Body of pancreas (tissue), 4 donors: ENCODE data around the gene GPX1. TPM values are rescaled to one million over a fixed set of nuclear protein-coding genes. Genes with fewer than 3 reads are reported as not detected.
A peak's percentile ranks its signal among the peaks of the same experiment; 100 is the strongest.

Source experiments
- ATAC-seq: fragments of 150-250 bp; one replicate; pipeline ENCODE4 v1.9.1; 2016
- DNase-seq, 4 donors: peaks; one replicate each; pipeline ENCODE4 v3.0.0-alpha.2; 2019
- H3K27ac ChIP-seq, 4 donors: fragments of 200-600 bp; sonication (generic); 1 replicate in 3 of 4; 2 replicates in 1 of 4; pipeline versions ENCODE4 v1.5.1 to v1.6.1; 2016 to 2019; ENCODE audit warnings: mild to moderate bottlenecking in 1 of 4, mixed read lengths in 1 of 4, moderate library complexity in 1 of 4
- H3K27me3 ChIP-seq, 2 donors: fragments of 200-600 bp; sonication (generic); one replicate each; pipeline ENCODE4 v1.6.0; 2016; ENCODE audit warnings: mild to moderate bottlenecking in 1 of 2
- H3K36me3 ChIP-seq, 2 donors: fragments of 200-600 bp; sonication (generic); replicated peaks in 1 of 2; 2 replicates each; pipeline ENCODE4 v1.5.1; 2016; ENCODE audit warnings: low read depth in 2 of 2; ENCODE audit not compliant: insufficient read depth in 1 of 2
- H3K4me1 ChIP-seq: fragments of 200-600 bp; sonication (generic); one replicate; pipeline ENCODE4 v1.6.0; 2016
- H3K4me3 ChIP-seq, 2 donors: fragments of 200-600 bp; sonication (generic); 1 replicate in 1 of 2; 2 replicates in 1 of 2; pipeline ENCODE4 v1.5.1; 2016 to 2019
- H3K9me3 ChIP-seq, 3 donors: fragments of 200-600 bp; sonication (generic); 1 replicate in 2 of 3; 2 replicates in 1 of 3; pipeline ENCODE4 v1.5.1; 2016
- POLR2A ChIP-seq, 3 donors: fragments of 450-650 bp; IDR thresholded peaks; one replicate each; pipeline ENCODE4 v1.6.1; 2016; ENCODE audit warnings: antibody characterized with exemption in 3 of 3, mild to moderate bottlenecking in 2 of 3
- WGBS, 2 donors: methylation state at CpG; one replicate each; pipeline ENCODE4 v1.1.5; 2017; 5-methylcytosine and 5-hydroxymethylcytosine counted together
- intact Hi-C: fragments of 100-400 bp; cut with DNase I; formaldehyde crosslinking; loops from one replicate; pipeline ENCODE4 v1.15.1; 2023
- total RNA-seq, 2 donors: library from RNA; depleted of rRNA; stranded (reverse); fragments of >200 nt; gene quantifications; one replicate each; pipeline ENCODE4 v1.1.0, GENCODE V29; 2016
- TF ChIP-seq, protein P1 (sequence below), 7 experiments: fragments of 450-650 bp in 4 of 7; fragments of 200-600 bp in 3 of 7; sonication (generic) in 3 of 7; IDR thresholded peaks; one replicate each; pipeline ENCODE4 v1.5.1; 2016 to 2019; ENCODE audit warnings: antibody characterized with exemption in 7 of 7

Gene GPX1
- total RNA-seq, 2 donors from 2014 or later: 150 to 246 TPM

DNA sequence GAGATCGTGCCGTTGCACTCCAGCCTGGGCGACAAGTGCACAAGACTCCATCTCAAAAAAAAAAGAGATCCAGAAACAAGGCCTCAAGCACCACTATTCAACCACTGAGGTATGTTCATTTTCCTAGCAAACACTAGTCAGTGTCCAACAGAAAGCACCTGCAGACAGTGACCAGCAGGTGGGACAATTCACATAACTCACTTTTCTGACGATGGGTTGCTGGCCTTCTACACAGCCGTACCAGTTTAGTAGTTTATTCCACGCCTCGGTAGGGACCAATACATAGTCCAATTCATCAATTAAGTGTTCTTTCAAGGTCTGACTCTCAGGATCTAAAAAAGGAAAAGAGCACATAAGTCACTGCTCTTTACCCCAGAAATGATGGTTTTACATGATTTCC is 30.7 kb downstream of the GPX1 start:
- DNase-seq (peak in 1 of 4 donors; percentile 14), ATAC-seq (no peak)
- TF ChIP-seq, protein P1, sequence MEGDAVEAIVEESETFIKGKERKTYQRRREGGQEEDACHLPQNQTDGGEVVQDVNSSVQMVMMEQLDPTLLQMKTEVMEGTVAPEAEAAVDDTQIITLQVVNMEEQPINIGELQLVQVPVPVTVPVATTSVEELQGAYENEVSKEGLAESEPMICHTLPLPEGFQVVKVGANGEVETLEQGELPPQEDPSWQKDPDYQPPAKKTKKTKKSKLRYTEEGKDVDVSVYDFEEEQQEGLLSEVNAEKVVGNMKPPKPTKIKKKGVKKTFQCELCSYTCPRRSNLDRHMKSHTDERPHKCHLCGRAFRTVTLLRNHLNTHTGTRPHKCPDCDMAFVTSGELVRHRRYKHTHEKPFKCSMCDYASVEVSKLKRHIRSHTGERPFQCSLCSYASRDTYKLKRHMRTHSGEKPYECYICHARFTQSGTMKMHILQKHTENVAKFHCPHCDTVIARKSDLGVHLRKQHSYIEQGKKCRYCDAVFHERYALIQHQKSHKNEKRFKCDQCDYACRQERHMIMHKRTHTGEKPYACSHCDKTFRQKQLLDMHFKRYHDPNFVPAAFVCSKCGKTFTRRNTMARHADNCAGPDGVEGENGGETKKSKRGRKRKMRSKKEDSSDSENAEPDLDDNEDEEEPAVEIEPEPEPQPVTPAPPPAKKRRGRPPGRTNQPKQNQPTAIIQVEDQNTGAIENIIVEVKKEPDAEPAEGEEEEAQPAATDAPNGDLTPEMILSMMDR (IDR thresholded peaks at IDR 0.05): peak in 1 of 7 experiments; percentile 10
- no peak for TF ChIP-seq POLR2A (IDR thresholded peaks at IDR 0.05)
- Histone ChIP-seq H3K4me3 (no peak overlapping the region), H3K27me3 (no peaks in the 10 kb centered on the region), H3K4me1 (no peaks in the 10 kb centered on the region), H3K9me3 (no peaks in the 10 kb centered on the region), H3K27ac (no peak overlapping the region), H3K36me3 (peaks cover 3 to 43% of the 10 kb centered on the region in 2 donors)
- intact Hi-C loops: no loop called here
- 73 to 80% methylated on average over 7 of the region's 7 CpGs for WGBS, 2 donors

DNA sequence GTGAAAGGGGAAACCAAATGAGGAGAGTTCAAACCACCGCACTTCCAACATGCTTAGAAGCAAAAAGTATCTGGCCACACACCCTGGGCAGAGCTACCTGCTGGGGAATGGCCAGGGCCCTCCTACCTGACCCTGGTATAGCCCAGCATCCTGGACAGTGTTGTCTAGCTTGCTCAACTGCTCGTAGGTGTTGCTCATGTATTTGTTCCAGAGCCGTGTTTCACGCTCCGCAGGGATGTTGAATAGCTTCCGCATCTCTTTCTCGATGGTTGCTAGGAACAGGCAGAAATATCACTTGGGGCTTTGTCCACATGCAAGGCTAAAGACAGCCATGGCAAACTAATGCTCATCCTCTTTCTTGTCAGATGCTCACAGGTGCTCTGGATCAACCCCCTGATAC is 33.4 kb downstream of the GPX1 start:
- ATAC-seq (no peak), DNase-seq (peak in 2 of 4 donors; percentile 13 to 25)
- H3K4me1 ChIP-seq: no peaks in the 10 kb centered on the region
- peaks cover 3 to 44% of the 10 kb centered on the region in 2 donors for H3K36me3 ChIP-seq
- H3K27ac ChIP-seq: no peak overlapping the region
- no peak overlapping the region for H3K4me3 ChIP-seq
- no peaks in the 10 kb centered on the region for H3K27me3 ChIP-seq
- TF ChIP-seq, protein P1 (IDR thresholded peaks at IDR 0.05): no peak
- no peak for TF ChIP-seq POLR2A (IDR thresholded peaks at IDR 0.05)
- H3K9me3 ChIP-seq: no peaks in the 10 kb centered on the region
- intact Hi-C loops: no loop called here
- WGBS, 2 donors: 94 to 97% methylated on average over 7 of the region's 7 CpGs

DNA sequence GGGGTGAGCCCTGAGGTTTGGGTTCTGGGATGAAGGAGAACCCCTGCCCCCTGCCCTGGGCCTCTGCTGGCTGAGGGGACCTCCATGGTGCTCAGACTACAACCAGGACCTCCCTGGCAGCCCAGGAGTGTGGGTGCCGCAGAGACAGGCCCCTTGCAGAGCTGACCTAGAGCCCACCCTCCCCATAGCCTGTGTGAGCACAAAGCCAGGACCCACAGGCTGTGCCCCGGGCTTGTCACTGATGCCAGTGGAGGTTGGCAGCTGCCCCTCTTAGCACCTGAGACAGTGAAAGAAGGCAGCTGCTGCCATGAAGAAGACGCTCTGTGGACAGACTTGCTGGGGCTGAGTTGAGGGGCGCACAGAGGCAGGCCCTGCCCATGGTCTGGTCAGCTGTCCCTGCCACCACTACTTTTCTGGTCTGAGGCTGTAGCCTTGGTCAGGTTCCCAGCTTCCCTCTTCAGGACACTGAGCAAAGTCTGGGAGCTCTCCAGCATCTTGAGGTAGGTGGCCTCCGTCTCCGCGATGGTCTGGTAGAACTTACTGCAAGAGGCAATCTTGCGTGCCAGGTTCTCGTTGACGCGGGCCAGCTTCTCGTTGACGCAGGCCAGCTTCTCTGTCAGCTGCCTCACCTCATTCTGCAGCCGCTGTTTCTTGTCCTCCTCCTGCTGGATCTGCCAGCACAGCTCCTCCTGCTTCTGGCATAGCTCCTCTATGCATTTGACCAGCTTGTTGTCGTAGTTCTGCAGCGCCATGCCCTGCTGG is 41.3 kb downstream of the GPX1 start:
- WGBS, 2 donors: 88 to 95% methylated on average over 15 to 16 of the region's 16 CpGs
- no peak for DNase-seq
- Histone ChIP-seq H3K27ac (no peak overlapping the region), H3K36me3 (peaks cover 0 to 12% of the 10 kb centered on the region in 2 donors), H3K4me1 (no peaks in the 10 kb centered on the region), H3K27me3 (no peaks in the 10 kb centered on the region), H3K4me3 (no peak overlapping the region), H3K9me3 (no peaks in the 10 kb centered on the region)
- TF ChIP-seq, protein P1 (IDR thresholded peaks at IDR 0.05): no peak
- TF ChIP-seq POLR2A (IDR thresholded peaks at IDR 0.05): no peak
- no peak for ATAC-seq
- intact Hi-C loops: no loop called here

DNA sequence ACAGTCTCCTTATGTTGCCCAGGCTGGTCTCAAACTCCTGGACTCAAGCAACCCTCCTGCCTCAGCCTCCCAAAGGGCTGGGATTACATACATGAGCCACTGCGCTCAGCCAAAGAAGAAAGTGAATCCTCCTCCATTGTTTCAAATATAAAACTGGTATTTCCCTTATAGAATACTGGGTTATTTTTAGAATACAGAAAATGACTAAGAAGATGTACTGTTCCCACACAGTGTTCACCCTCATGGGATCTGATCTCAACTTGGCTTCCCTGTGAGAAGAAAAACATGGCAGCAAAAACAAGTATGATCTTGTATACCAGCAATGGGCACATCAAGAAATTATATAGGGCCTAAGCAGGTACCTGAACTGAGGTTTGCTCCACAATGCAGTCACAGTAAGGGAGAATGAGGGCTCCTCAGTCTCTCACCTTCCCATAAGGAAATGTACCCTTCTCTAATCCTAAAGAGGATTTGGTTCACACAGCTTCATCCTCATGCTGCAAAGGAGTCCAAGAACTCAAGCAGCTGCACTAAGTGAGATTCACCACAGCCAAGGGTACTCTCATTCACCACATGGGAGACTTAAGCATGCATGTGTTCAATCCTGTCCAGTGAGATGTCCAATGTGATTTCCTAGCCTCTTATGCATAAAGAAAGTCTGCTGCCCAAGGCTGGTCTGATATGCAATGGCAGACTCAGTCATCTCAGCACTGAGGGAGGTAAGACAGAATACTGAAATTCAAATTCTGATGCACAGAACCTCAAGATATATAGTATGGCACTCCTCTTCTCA is 44.1 kb downstream of the GPX1 start:
- WGBS, 2 donors: 95 to 100% methylated on average over 1 of the region's 1 CpG
- H3K9me3 ChIP-seq: no peaks in the 10 kb centered on the region
- no peak for ATAC-seq
- no peaks in the 10 kb centered on the region for H3K27me3 ChIP-seq
- H3K4me3 ChIP-seq: no peak overlapping the region
- intact Hi-C loops: no loop called here
- TF ChIP-seq POLR2A (IDR thresholded peaks at IDR 0.05): no peak
- TF ChIP-seq, protein P1 (IDR thresholded peaks at IDR 0.05): no peak
- DNase-seq: no peak
- H3K4me1 ChIP-seq: no peaks in the 10 kb centered on the region
- peaks cover 0 to 12% of the 10 kb centered on the region in 2 donors for H3K36me3 ChIP-seq
- no peak overlapping the region for H3K27ac ChIP-seq
